Glomerular visceral epithelial cell (primary cell): Measurements from ENCODE around the gene CDK5RAP2.

Source experiments
- DNase-seq: peaks from one replicate; pipeline ENCODE4 v3.0.0-alpha.2; 2016; ENCODE audit errors: extremely low spot score

CDK5RAP2 gene

GRCh38 chr9:120402741-120403542 is 177.0 kb downstream of the CDK5RAP2 start:
- DNase-seq: peak; percentile 96

- DNase-seq: no peak
Observed at GRCh38 chr9:120399940-120400339, 180.0 kb downstream of the CDK5RAP2 start.

GRCh38 chr9:120398286-120398685 is 181.7 kb downstream of the CDK5RAP2 start:
- DNase-seq: no peak

GRCh38 chr9:120397453-120397852 is 182.5 kb downstream of the CDK5RAP2 start:
- no peak for DNase-seq

GRCh38 chr9:120396931-120397330 is 183.0 kb downstream of the CDK5RAP2 start:
- no peak for DNase-seq

GRCh38 chr9:120396418-120396817 is 183.5 kb downstream of the CDK5RAP2 start:
- no peak for DNase-seq

GRCh38 chr9:120395376-120395775 is 184.6 kb downstream of the CDK5RAP2 start:
- DNase-seq: no peak

- peak; percentile 83 for DNase-seq
Observed at GRCh38 chr9:120394058-120394669, 185.8 kb downstream of the CDK5RAP2 start.

GRCh38 chr9:120393386-120394057 is 186.4 kb downstream of the CDK5RAP2 start:
- peak; percentile 40 for DNase-seq

GRCh38 chr9:120392711-120393110 is 187.3 kb downstream of the CDK5RAP2 start:
- DNase-seq: no peak

GRCh38 chr9:120392245-120392644 is 187.7 kb downstream of the CDK5RAP2 start:
- DNase-seq: no peak

GRCh38 chr9:120391691-120392090 is 188.3 kb downstream of the CDK5RAP2 start:
- no peak for DNase-seq

GRCh38 chr9:120390637-120391190 is 189.3 kb downstream of the CDK5RAP2 start:
- no peak for DNase-seq

- no peak for DNase-seq
Observed at GRCh38 chr9:120389867-120390266, 190.1 kb downstream of the CDK5RAP2 start.

GRCh38 chr9:120389300-120389699 is 190.7 kb downstream of the CDK5RAP2 start:
- DNase-seq: no peak

- no peak for DNase-seq
Observed at GRCh38 chr9:120388003-120388855, 191.7 kb downstream of the CDK5RAP2 start.

- no peak for DNase-seq
Observed at GRCh38 chr9:120387257-120388002, 192.5 kb downstream of the CDK5RAP2 start.

GRCh38 chr9:120386390-120387131 is 193.4 kb downstream of the CDK5RAP2 start:
- DNase-seq: no peak

GRCh38 chr9:120385606-120386389 is 194.2 kb downstream of the CDK5RAP2 start:
- DNase-seq: no peak
